Ovary (tissue), 9 donors: ENCODE results near the gene SORBS1. TPM values are rescaled to one million over a fixed set of nuclear protein-coding genes. Genes with fewer than 3 reads are reported as not detected.

Experiments used
- DNase-seq, 5 donors: peaks; one replicate each; pipeline ENCODE4 v3.0.0-alpha.2; 2019 to 2020
- H3K27ac ChIP-seq, 2 donors: fragments of 200-600 bp; one replicate each; pipeline versions ENCODE4 v1.5.1 to v1.8.0; 2019 to 2022
- H3K27me3 ChIP-seq: fragments of 200-600 bp; one replicate; pipeline ENCODE4 v1.8.0; 2022
- H3K36me3 ChIP-seq: fragments of 200-600 bp; sonication (generic); one replicate; pipeline ENCODE4 v1.5.1; 2019
- H3K4me1 ChIP-seq: one replicate; pipeline ENCODE4 v1.8.1; 2013; ENCODE audit warnings: mild to moderate bottlenecking, moderate library complexity; ENCODE audit not compliant: insufficient read depth
- H3K4me3 ChIP-seq: fragments of 200-600 bp; sonication (generic); one replicate; pipeline ENCODE4 v1.5.1; 2017
- H3K9me3 ChIP-seq, 2 donors: fragments of 200-600 bp in 1 of 2; sonication (generic) in 1 of 2; one replicate each; pipeline versions ENCODE4 v1.5.1 to v1.8.1; 2013 to 2019; ENCODE audit warnings: mild to moderate bottlenecking in 1 of 2, moderate library complexity in 1 of 2
- CTCF ChIP-seq, 3 donors: fragments of 450-650 bp in 2 of 3; fragments of 200-600 bp in 1 of 3; IDR thresholded peaks; one replicate each; pipeline versions ENCODE4 v1.5.1 to v1.8.0; 2016 to 2022; ENCODE audit warnings: antibody characterized with exemption in 3 of 3, mild to moderate bottlenecking in 1 of 3
- EP300 ChIP-seq: sonication (generic); formaldehyde crosslinking; IDR thresholded peaks from one replicate; pipeline ENCODE4 v1.6.1; 2017; ENCODE audit warnings: antibody characterized with exemption
- POLR2A ChIP-seq: fragments of 450-650 bp; IDR thresholded peaks from one replicate; pipeline ENCODE4 v1.6.1; 2017; ENCODE audit warnings: antibody characterized with exemption, mild to moderate bottlenecking, moderate library complexity
- WGBS, 3 donors: extraction: QIAGEN DNeasy Blood & Tissue Kit in 1 of 3; methylation state at CpG; one replicate each; pipeline versions ENCODE4 v1.1.5 to v1.1.7; 2013 to 2017; 5-methylcytosine and 5-hydroxymethylcytosine counted together
- intact Hi-C, 4 donors: fragments of 100-400 bp; cut with DNase I; formaldehyde crosslinking; loops; one replicate each; pipeline versions ENCODE4 v1.11.0 to v1.15.1; 2022 to 2023
- polyA plus RNA-seq, 2 donors: library from polyadenylated mRNA; stranded (reverse); fragments of 200-250 nt in 1 of 2; fragments of 350-450 nt in 1 of 2; fragmentation: Illumina TruSeq in 1 of 2; extraction: RNeasy Lipid Tissue Mini Kit (QIAGEN cat#74804) in 1 of 2; gene quantifications; one replicate each; pipeline ENCODE4 v1.2.3, GENCODE V29; 2013 to 2014
- total RNA-seq, 7 donors: library from RNA; depleted of rRNA in 2 of 7; stranded (reverse); fragments of >200 nt in 2 of 7; fragmentation: NEBNext Ultra II Directional in 3 of 7; extraction: Animal tissue kit (Norgen Biotek cat#: 25700) in 3 of 7; gene quantifications; one replicate each; pipeline versions ENCODE4 v1.1.0 to v1.2.4, GENCODE V29; 2016 to 2023
- donor health status: DM: no; HTN: no; CAD: no; lungs with moderate emphysema.
- donor health status: DM: no; HTN: no; CAD: no.
- donor health status: Bipolar disorder and iron deficiency.
- donor health status: DM: yes; HTN: yes; CAD: no.
- donor health status: DM: no; HTN: no; CAD: no.
- donor health status: DM: yes; HTN: yes; CAD: no.

Gene SORBS1
- total and polyA plus RNA-seq, 9 donors = 10.7 to 156 (median 20.0) TPM

GRCh38 chr10:95267251-95267650 is 293.9 kb downstream of the SORBS1 start:
- no peaks in the 10 kb centered on the region for H3K36me3 ChIP-seq
- WGBS, 3 donors = 75 to 93% (median 92%) methylated on average over 3 of the region's 3 CpGs
- H3K4me1 ChIP-seq = no peaks in the 10 kb centered on the region
- H3K9me3 ChIP-seq = no peaks in the 10 kb centered on the region
- no peaks in the 10 kb centered on the region for H3K27me3 ChIP-seq
- TF ChIP-seq CTCF (IDR thresholded peaks at IDR 0.05) (no peak), POLR2A (no peak), EP300 (no peak)
- no peak overlapping the region for H3K4me3 ChIP-seq
- H3K27ac ChIP-seq = no peak overlapping the region
- DNase-seq = no peak
- intact Hi-C loops = no loop called here

GRCh38 chr10:95266674-95267095 is 294.5 kb downstream of the SORBS1 start:
- H3K27ac ChIP-seq = no peak overlapping the region
- H3K36me3 ChIP-seq = no peaks in the 10 kb centered on the region
- no peak for DNase-seq
- H3K4me1 ChIP-seq = no peaks in the 10 kb centered on the region
- no peaks in the 10 kb centered on the region for H3K9me3 ChIP-seq
- TF ChIP-seq POLR2A = no peak
- TF ChIP-seq EP300 = no peak
- TF ChIP-seq CTCF (IDR thresholded peaks at IDR 0.05) = no peak
- no peaks in the 10 kb centered on the region for H3K27me3 ChIP-seq
- intact Hi-C loops = no loop called here
- WGBS, 3 donors = 47 to 66% (median 59%) methylated on average over 1 of the region's 1 CpG
- H3K4me3 ChIP-seq = no peak overlapping the region

GRCh38 chr10:95265572-95265971 is 295.6 kb downstream of the SORBS1 start:
- H3K36me3 ChIP-seq = no peaks in the 10 kb centered on the region
- H3K9me3 ChIP-seq = no peaks in the 10 kb centered on the region
- H3K27ac ChIP-seq = no peak overlapping the region
- TF ChIP-seq POLR2A (no peak), EP300 (no peak), CTCF (IDR thresholded peaks at IDR 0.05) (no peak)
- 91 to 95% (median 93%) methylated on average over 8 of the region's 8 CpGs for WGBS, 3 donors
- H3K4me3 ChIP-seq = no peak overlapping the region
- DNase-seq = no peak
- intact Hi-C loops = no loop called here
- H3K4me1 ChIP-seq = no peaks in the 10 kb centered on the region
- no peaks in the 10 kb centered on the region for H3K27me3 ChIP-seq

- intact Hi-C loops = no loop called here
- Histone ChIP-seq H3K27me3 (no peaks in the 10 kb centered on the region), H3K4me1 (no peaks in the 10 kb centered on the region), H3K4me3 (no peak overlapping the region), H3K36me3 (no peaks in the 10 kb centered on the region), H3K9me3 (no peaks in the 10 kb centered on the region), H3K27ac (no peak overlapping the region)
- WGBS, 3 donors = 65 to 76% (median 69%) methylated on average over 6 of the region's 6 CpGs
- TF ChIP-seq CTCF (IDR thresholded peaks at IDR 0.05) (no peak), EP300 (no peak), POLR2A (no peak)
- DNase-seq = no peak
Observed at GRCh38 chr10:95264227-95265051, 296.7 kb downstream of the SORBS1 start.
